DOHH2 (cell line): ENCODE data around the gene PEX5.

ENCODE experiments used
- H3F3A ChIP-seq: fragments of 200-600 bp; sonication (generic), shearing (Covaris generic); 2 replicates; pipeline ENCODE4 v1.6.0; 2016; ENCODE audit warnings: antibody characterized with exemption, mild to moderate bottlenecking; ENCODE audit not compliant: control insufficient read depth, insufficient read depth
- H3K27ac ChIP-seq: fragments of 200-600 bp; sonication (generic); 2 replicates; pipeline ENCODE4 v1.5.1; 2014; ENCODE audit warnings: low read depth, mild to moderate bottlenecking, low read length, moderate library complexity
- H3K27me3 ChIP-seq: fragments of 200-600 bp; sonication (generic); 2 replicates; pipeline ENCODE4 v1.6.1; 2014; ENCODE audit warnings: mild to moderate bottlenecking, low read length, mixed read lengths; ENCODE audit not compliant: control insufficient read depth
- H3K36me3 ChIP-seq: fragments of 200-600 bp; sonication (generic); 2 replicates; pipeline ENCODE4 v1.6.1; 2014; ENCODE audit warnings: mild to moderate bottlenecking, low read length, moderate library complexity, mixed read lengths; ENCODE audit not compliant: control insufficient read depth
- H3K4me1 ChIP-seq: fragments of 200-600 bp; sonication (generic); 2 replicates; pipeline ENCODE4 v1.6.1; 2014; ENCODE audit warnings: mild to moderate bottlenecking, low read length, mixed read lengths; ENCODE audit not compliant: control insufficient read depth
- H3K4me2 ChIP-seq: fragments of 200-600 bp; sonication (generic); 2 replicates; pipeline ENCODE4 v1.6.0; 2014; ENCODE audit warnings: mild to moderate bottlenecking, low read length, moderate library complexity
- H3K4me3 ChIP-seq: fragments of 200-600 bp; sonication (generic); 2 replicates; pipeline ENCODE4 v1.5.1; 2014; ENCODE audit warnings: mild to moderate bottlenecking, low read length, mixed read lengths
- H3K79me2 ChIP-seq: fragments of 200-600 bp; sonication (generic); 2 replicates; pipeline ENCODE4 v1.6.1; 2014; ENCODE audit warnings: mild to moderate bottlenecking, low read length, mixed read lengths; ENCODE audit not compliant: control insufficient read depth
- H3K9me2 ChIP-seq: fragments of 200-600 bp; sonication (generic); replicated peaks from 2 replicates; pipeline ENCODE4 v1.6.1; 2014; ENCODE audit warnings: mild to moderate bottlenecking, low read length, mixed read lengths; ENCODE audit not compliant: control insufficient read depth
- H3K9me3 ChIP-seq: fragments of 200-600 bp; sonication (generic); 2 replicates; pipeline ENCODE4 v1.6.1; 2014; ENCODE audit warnings: antibody characterized with exemption, low read length, mixed read lengths; ENCODE audit not compliant: control insufficient read depth, insufficient read depth
- H4K20me1 ChIP-seq: fragments of 200-600 bp; sonication (generic); 2 replicates; pipeline ENCODE4 v1.6.0; 2014; ENCODE audit warnings: low read depth, mild to moderate bottlenecking, antibody characterized with exemption, low read length, moderate library complexity; ENCODE audit not compliant: control insufficient read depth, insufficient read depth
- EZH2phosphoT487 ChIP-seq: fragments of 200-600 bp; sonication (generic); IDR thresholded peaks from 2 replicates; pipeline ENCODE4 v1.6.1; 2017; ENCODE audit warnings: borderline replicate concordance, mild to moderate bottlenecking, antibody characterized with exemption, low read length, moderate library complexity, mixed read lengths
- TF ChIP-seq, protein P1 (sequence below): fragments of 200-600 bp; sonication (generic); IDR thresholded peaks from one replicate; pipeline ENCODE4 v1.5.1; 2014; ENCODE audit warnings: antibody characterized with exemption, mild to moderate bottlenecking, low read depth, low read length; ENCODE audit not compliant: poor library complexity, severe bottlenecking

Gene PEX5

DNA sequence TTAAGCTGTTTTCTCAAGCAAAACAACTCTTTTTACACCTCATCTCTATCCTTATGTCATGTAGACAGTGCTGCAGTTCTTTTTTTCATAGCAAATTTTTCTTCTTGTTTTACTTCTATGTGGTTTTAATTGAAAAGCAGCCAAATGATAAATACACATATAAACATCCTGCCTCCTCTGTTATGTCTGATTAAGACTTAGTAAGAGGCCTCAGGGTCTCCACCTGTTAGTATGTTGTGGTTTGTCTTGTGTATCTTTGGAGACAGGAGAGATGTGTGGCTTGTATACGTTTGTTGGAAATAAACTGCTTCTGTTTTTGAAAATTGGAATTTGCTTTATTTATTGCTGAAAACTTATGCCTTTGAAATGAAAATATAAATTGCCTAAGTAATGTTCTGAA lies 32.0 kb downstream of the PEX5 start:
- Histone ChIP-seq H3K9me3 (no peaks in the 10 kb centered on the region), H3K4me1 (no peaks in the 10 kb centered on the region), H3K79me2 (no peaks in the 10 kb centered on the region), H3K9me2 (no peaks in the 10 kb centered on the region), H3F3A (no peaks in the 10 kb centered on the region), H3K27me3 (no peaks in the 10 kb centered on the region), H3K36me3 (no peaks in the 10 kb centered on the region), H3K4me2 (no peak overlapping the region), H3K4me3 (no peak overlapping the region), H3K27ac (no peak overlapping the region), H4K20me1 (no peaks in the 10 kb centered on the region)
- TF ChIP-seq, protein P1, sequence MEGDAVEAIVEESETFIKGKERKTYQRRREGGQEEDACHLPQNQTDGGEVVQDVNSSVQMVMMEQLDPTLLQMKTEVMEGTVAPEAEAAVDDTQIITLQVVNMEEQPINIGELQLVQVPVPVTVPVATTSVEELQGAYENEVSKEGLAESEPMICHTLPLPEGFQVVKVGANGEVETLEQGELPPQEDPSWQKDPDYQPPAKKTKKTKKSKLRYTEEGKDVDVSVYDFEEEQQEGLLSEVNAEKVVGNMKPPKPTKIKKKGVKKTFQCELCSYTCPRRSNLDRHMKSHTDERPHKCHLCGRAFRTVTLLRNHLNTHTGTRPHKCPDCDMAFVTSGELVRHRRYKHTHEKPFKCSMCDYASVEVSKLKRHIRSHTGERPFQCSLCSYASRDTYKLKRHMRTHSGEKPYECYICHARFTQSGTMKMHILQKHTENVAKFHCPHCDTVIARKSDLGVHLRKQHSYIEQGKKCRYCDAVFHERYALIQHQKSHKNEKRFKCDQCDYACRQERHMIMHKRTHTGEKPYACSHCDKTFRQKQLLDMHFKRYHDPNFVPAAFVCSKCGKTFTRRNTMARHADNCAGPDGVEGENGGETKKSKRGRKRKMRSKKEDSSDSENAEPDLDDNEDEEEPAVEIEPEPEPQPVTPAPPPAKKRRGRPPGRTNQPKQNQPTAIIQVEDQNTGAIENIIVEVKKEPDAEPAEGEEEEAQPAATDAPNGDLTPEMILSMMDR, result no peak
- no peak for TF ChIP-seq EZH2phosphoT487

DNA sequence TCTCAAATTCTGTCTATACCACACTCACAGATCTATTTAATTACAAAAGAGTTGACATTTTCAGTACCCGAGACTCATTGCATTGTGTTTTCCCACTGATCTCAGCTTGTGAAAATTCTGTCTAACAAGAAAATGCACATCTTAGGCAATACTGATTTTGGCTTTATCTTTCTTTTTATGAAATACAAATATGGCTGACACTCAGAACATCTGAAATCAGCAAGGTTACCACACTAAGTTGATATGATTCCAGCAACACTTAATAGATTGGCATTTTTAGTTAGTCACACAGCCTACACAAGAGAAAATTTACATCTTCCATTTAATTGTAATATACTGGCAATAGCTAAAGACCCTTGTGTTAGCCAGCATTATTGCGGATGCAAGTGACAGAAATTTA lies 40.3 kb downstream of the PEX5 start:
- H3K4me2 ChIP-seq, result no peak overlapping the region
- no peaks in the 10 kb centered on the region for H3K79me2 ChIP-seq
- H3K36me3 ChIP-seq, result no peaks in the 10 kb centered on the region
- H3F3A ChIP-seq, result no peaks in the 10 kb centered on the region
- H3K4me3 ChIP-seq, result no peak overlapping the region
- no peaks in the 10 kb centered on the region for H3K4me1 ChIP-seq
- no peaks in the 10 kb centered on the region for H3K9me2 ChIP-seq
- TF ChIP-seq EZH2phosphoT487, result no peak
- TF ChIP-seq, protein P1, result no peak
- no peak overlapping the region for H3K27ac ChIP-seq
- H4K20me1 ChIP-seq, result no peaks in the 10 kb centered on the region
- no peaks in the 10 kb centered on the region; the same call in 1 of the 2 replicates for H3K27me3 ChIP-seq
- H3K9me3 ChIP-seq, result no peaks in the 10 kb centered on the region

DNA sequence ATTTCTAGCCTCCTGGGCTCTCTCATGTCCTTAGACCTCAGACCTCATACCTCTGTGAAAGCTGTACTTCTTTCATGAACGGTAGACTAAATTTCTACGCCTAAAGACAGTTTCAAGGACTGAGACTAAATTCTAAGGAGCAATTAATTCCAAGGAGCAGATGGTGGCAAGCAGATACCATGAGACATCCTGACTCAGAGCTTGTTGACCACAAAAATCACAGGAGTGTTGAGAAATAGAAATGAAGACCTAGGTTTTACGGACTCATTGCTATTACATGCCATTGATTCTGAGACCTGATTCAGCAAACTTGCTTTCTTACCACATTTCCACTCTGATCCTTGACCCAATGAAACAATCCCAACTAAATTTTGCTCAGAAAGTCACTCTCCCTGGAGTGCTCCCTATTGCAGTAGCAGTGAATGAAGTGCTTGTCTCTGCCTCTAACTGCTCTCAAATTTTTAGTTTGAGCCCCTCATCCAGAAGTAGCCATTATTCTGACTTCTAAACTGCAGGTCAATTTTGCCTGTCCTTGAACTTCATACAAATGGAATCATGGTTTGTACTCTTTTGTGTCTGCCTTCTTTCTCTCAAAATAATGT lies 52.0 kb downstream of the PEX5 start:
- Histone ChIP-seq H4K20me1 (no peaks in the 10 kb centered on the region), H3K4me2 (no peak overlapping the region), H3K27ac (no peak overlapping the region), H3K9me3 (no peaks in the 10 kb centered on the region), H3K4me3 (no peak overlapping the region), H3K4me1 (no peaks in the 10 kb centered on the region), H3K27me3 (no peaks in the 10 kb centered on the region), H3K36me3 (no peaks in the 10 kb centered on the region), H3K9me2 (no peaks in the 10 kb centered on the region), H3K79me2 (no peaks in the 10 kb centered on the region), H3F3A (no peaks in the 10 kb centered on the region)
- TF ChIP-seq, protein P1, result no peak
- TF ChIP-seq EZH2phosphoT487, result no peak
